Medulla oblongata (tissue), 1 donor: ENCODE data around the gene TP53TG5.

ENCODE experiments used
- DNase-seq: peaks from one replicate; pipeline ENCODE4 v3.0.0-alpha.2; 2015; ENCODE audit errors: extremely low spot score

TP53TG5 gene

GRCh38 chr20:45405571-45406259, 27.6 kb upstream of the TP53TG5 start:
- no peak for DNase-seq

- no peak for DNase-seq
These were observed 26.3 kb upstream of the TP53TG5 start for GRCh38 chr20:45404438-45404837.

- no peak for DNase-seq
These were observed 24.8 kb upstream of the TP53TG5 start for GRCh38 chr20:45402946-45403345.

- DNase-seq = no peak
These were observed 22.4 kb upstream of the TP53TG5 start for GRCh38 chr20:45400346-45401031.

GRCh38 chr20:45399018-45399417, 20.9 kb upstream of the TP53TG5 start:
- no peak for DNase-seq

- no peak for DNase-seq
These were observed 16.9 kb upstream of the TP53TG5 start for GRCh38 chr20:45395114-45395415.

- DNase-seq = no peak
These were observed 16.3 kb upstream of the TP53TG5 start for GRCh38 chr20:45394221-45395113.

GRCh38 chr20:45392733-45393132, 14.6 kb upstream of the TP53TG5 start:
- DNase-seq = peak; percentile 55

GRCh38 chr20:45391559-45391958, 13.4 kb upstream of the TP53TG5 start:
- DNase-seq = no peak

- DNase-seq = no peak
These were observed 12.8 kb upstream of the TP53TG5 start for GRCh38 chr20:45390931-45391330.

GRCh38 chr20:45387274-45387673, 9.1 kb upstream of the TP53TG5 start:
- no peak for DNase-seq

GRCh38 chr20:45377269-45377668, 856 bp downstream of the TP53TG5 start:
- DNase-seq = no peak

- DNase-seq = no peak
These were observed 3.2 kb downstream of the TP53TG5 start for GRCh38 chr20:45374966-45375365.

- DNase-seq = no peak
These were observed 4.0 kb downstream of the TP53TG5 start for GRCh38 chr20:45374101-45374467.

- DNase-seq = peak; percentile 96
These were observed 4.6 kb downstream of the TP53TG5 start for GRCh38 chr20:45373353-45374100.

GRCh38 chr20:45372646-45373352, 5.3 kb downstream of the TP53TG5 start:
- peak; percentile 70 for DNase-seq

- no peak for DNase-seq
These were observed 5.9 kb downstream of the TP53TG5 start for GRCh38 chr20:45372241-45372640.

GRCh38 chr20:45370571-45371160, 7.5 kb downstream of the TP53TG5 start:
- DNase-seq = no peak

- DNase-seq = peak; percentile 73
These were observed 9.7 kb downstream of the TP53TG5 start for GRCh38 chr20:45368221-45368980.

- no peak for DNase-seq
These were observed 11.0 kb downstream of the TP53TG5 start for GRCh38 chr20:45367126-45367525.
